EH (cell line): ENCODE results near the gene WDFY1.

ENCODE experiments used
- DNase-seq: peaks from one replicate; pipeline ENCODE4 v3.0.0-alpha.2; 2015; ENCODE audit warnings: low read depth

WDFY1 gene

DNA sequence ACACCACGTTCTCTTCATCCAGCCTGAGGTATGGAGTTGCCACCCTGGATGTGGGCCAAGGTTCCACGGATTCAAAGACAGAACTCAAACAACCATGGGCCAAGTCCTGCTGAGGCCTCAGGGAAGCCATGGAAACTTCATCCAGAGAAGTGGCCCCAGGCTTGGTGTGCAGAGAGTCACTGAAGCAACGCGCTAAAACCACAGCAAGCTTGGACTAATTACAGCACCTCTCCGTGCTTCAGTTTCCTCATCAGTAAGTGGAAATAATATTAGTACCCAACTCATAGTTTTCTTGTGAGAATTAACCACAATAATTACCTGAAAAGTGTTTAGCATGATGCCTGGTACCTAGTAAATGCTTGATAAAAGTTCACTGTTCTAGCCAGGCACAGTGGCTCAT lies 88.6 kb downstream of the WDFY1 start:
- no peak for DNase-seq

DNA sequence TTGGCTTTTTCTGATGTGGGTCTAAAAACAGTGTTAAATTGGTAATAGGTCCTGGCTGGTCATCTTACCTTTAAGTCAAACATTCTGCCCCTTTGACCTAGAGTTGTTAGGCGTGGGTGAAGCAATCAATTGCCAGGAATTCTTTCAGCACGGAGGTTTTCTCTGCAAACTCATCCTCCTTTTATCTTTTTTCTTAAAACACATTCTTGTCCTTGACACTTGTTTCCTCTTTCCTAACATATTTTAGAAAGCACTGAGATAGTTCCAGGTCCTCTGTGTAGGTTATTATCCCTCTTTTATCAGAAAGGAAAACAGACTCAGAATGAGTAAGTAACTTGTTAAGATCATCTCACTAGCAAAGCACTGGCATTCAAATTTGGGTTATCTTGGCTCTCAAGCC lies 89.1 kb downstream of the WDFY1 start:
- DNase-seq = peak; percentile 11

DNA sequence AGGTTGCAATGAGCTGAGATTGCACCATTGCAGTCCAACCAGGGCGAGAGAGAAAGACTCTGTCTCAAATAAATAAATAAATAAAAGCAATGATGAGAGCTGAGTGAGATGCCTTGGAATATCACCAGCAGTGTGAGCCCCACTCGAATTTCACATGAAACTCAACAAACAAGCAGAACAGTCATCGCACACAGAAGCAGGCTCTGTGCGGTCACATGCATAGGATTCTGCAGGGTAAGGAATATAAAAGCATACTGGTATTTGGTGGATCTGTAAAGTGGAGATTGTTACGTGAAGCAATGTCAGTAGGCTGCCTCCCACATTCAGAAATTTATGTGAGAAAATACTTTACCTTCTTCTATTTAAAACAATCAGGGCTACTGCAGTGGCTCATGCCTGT lies 89.7 kb downstream of the WDFY1 start:
- DNase-seq = peak; percentile 28

DNA sequence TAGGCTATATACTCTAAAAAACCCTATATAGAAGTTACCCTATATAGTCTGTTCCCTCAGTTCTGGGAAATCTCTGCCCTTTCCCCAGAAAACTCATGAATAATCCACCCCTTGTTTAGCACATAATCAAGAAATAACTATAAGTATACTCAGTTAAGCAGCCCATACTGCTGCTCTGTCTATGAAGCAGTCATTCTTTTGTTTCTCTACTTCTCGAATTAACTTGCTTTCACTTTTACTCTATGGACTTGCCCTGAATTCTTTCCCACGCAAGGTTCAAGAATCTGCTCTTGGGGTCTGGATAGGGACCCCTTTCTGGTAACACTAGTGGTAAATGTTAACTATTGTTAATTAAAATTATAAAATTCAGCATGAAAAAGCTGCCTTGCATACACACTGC lies 90.4 kb downstream of the WDFY1 start:
- DNase-seq = no peak

DNA sequence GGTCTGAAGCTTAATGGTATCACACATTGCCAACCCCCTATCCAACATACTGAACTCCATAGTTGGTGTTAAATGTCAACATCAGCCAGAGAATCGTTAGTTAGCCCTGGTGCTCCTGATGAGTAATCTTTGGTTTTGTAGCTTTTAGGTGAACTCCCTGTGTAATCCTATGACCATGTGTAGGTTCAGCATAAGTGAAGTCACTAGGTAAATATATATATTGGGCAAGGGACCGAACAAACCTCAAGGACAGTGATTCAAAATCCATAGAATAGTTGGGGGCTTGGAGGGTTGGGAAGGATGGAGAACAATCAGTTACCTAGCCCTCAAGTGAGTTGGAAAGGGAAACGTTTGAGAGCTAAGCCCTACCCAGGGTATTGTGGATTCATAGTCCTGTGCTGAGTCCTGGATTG lies 91.7 kb downstream of the WDFY1 start:
- DNase-seq = no peak

DNA sequence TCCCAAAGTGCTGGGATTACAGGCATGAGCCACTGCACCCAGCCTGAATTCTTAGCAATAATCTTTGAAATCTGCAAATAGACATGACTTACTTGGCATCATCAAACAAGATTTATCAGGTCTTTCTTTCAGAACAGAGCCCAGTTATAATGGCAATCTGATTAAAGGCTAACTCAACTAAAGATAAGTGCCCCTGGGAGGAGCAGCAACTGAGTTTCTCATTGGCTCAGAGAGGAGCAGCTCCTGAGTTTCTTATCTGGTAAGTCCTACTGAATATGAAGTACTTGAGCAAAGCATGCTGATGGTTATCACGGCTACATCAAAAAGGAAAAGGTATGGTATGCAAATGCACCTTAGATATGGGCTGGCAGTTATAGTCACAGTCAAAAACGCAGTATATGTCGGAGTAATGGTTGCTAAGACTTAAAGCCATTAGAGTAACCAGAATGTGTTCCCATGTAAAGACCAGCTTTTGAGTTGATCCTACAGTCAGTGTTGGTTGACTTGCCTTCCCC lies 92.8 kb downstream of the WDFY1 start:
- no peak for DNase-seq

DNA sequence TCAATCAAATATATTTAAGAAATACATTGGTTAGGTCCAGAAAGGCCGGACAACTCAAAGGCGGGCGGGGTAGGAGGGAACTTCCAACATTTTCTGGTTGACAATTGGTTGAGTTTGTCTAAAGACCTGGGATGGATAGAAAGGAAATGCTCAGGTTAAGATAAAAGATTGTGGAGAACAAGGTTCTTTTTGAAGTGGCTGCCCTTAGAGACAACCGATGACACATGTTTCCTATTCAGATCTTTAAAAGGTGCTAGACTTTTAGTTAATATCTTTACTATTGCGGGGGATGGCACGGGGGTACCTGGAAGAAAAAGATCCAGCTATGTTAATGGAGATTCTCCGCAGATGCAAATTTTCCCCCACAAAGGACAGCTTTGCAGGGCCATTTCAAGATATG lies 97.7 kb downstream of the WDFY1 start:
- DNase-seq = no peak

DNA sequence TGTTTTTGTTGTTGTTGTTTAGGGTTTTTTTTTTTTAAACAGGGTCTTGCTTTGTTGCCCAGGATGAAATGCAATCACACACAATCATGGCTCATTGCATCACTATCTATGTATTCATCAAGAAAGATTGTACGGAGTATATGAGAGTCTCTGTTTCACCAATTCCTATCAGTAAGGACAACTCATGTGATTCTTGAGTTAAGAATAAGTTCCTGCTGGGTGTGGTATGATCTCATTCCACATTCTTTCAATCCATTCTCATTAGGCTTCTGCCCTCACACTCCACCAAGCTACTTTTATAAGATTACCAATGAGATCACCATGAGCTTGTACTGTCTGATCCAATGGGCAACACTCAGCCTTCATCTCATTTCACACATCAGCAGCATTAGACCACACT lies 98.6 kb downstream of the WDFY1 start:
- DNase-seq = peak; percentile 94

DNA sequence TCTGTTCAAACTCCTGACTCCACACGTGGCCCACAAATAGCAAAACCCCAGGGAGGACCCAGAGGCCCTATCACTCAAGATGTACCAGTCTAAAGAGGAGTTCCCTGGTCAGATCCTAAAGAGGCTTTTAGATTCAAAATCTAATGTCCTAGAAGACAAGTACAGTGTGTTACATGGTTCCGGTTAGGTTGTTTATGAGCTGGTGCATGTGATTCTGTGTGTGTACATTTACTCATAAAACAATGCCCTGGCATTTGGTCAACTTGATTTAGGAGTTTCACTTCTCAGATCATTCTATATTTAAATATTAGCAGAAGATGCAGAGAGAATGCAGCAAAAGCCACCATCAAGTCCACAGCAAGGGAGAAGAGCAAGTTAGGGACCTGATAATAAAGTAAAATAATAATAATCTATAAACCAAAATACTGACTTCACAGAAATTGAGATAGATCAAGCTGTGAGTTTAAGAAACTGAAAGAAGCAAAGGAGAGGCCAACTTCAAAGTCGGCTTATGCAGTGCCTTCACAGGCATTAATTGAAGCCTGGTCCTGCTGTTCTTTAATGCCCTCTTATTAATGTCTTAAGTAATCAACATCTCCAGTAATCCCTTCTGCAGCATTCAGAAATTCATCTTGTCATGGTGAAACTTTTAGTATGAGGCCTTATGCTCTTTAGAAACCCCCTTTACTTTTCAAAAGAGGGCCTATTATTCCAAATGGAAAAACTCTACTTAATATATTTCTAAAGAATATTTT lies 103.5 kb downstream of the WDFY1 start:
- no peak for DNase-seq

DNA sequence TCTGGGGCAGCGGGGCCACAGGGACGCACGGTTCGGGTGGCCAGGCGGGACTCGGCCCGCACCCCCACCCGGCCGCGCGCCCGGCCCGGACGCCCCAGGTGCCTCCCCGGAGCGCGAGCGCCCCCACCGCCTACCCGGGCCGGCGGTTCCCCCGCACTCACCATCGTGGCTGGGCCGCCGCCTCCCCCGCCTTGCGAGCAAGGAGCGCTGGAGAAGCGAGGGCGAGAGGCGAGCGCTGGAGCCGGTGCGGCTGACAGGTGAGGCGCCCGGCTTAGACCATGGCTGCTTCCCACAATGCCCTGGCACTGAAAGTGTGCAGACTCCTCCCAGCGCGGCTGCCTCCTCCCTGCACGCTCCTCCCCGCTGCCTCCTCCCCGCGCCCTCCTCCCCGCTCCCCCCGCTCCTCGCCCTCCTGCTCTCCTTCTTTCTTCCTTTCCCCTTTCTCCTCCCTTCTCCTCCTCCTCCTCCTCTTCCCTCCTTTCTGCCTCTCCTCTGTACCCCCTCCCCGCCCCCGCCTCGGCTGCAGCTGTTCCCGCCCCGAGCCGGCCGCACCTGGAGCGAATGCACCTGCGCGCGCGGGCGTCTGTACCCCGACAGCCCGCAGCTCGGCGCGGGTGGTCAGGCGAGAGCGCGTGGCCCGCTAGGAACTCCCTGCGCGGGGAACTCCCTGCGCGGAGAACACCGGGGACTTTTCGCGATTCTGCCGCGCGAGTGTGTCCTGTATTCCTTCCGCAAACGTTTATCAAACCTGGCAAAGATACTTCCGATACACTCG lies 107.7 kb downstream of the WDFY1 start, which contains the start of gene AP1S3:
AP1S3 (minus strand) TSS at position 296 of the 775 bp plus-strand sequence; CDS start at position 164, 132 bp downstream.
- peak; percentile 60 for DNase-seq

DNA sequence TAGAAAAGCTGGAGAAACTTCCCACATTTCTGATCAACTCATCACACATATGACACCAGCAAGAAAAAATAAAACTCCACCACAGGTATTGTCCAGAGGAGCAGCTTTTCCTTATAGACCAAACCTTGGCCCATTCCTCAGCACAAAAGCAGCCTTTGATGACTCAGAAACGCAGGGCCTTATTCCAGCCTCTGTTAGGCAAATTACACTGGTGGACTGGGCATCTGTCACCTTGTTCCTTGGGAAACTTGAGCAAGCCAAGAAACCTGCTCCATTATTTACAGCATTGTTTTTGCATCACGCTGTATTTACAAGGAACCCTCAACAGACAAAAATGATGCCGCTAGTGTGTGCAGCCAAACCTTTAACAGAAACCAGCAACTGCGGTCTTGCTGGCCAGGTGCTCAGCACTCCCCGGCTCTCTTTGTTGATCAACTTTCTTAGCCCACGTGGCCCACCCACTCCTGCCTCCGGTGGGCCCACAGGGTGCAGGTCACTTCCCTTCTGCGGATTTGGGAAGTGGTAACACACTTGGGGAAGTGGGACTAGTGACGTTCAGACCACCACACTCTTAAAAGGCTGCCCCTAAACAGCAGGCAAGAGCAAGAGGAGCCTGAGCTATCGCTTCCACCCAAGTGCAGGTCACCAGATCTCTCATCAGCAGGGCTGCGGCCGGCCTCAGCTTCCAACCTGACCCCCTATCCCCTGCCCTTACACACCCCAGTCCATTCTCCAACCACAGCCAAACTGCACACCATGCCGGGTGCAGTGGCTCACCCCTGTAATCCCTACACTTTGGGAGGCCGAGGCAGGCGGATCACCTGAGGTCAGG lies 109.2 kb downstream of the WDFY1 start:
- DNase-seq = no peak

DNA sequence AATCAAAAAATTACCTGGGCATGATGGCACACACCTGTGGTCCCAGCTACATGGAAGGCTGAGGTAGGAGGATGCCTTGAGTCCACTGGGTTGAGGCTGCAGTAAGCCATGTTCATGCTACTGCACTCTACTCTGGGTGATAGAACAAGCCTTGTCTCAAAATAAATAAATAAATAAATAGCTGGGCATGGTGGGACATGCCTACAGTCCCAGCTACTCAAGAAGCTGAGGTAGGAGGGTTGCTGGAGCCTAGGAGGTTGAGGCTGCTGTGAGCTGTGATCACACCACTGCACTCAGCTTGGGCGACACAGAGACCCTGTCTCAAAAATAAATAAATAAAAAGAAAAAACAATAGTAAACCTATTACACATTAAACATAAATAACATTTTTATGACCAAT lies 110.7 kb downstream of the WDFY1 start:
- DNase-seq = no peak

DNA sequence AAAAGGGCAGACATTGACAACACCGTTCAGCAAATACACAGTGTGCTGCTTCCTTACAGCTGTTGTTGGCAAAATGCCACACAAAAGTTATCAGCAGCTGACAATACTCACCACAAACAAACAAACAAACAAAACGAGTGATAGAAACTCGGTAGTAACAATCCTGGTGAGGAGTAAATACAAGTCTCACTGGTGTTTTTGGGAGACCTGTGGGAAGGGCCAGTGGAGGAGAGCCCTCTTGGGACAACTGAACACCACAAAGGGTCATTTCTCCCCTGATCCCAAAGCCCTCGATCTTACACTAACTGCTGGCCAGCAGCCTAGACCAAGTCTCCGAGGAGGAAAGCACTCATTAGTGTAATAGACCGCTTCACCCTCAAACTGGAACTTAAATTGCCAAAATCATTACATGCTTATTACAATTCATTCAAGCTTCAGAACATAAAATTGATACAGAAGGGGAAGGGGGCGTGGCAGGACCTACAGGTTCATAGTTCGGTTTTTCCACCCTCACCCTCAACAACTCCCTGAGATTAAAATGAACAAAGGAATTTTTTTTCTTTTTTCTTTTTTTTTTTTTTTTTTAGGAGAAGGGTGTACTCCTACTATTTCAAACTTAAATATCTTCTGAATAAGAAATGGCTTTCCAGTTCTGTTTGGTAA lies 112.8 kb downstream of the WDFY1 start:
- DNase-seq = no peak

DNA sequence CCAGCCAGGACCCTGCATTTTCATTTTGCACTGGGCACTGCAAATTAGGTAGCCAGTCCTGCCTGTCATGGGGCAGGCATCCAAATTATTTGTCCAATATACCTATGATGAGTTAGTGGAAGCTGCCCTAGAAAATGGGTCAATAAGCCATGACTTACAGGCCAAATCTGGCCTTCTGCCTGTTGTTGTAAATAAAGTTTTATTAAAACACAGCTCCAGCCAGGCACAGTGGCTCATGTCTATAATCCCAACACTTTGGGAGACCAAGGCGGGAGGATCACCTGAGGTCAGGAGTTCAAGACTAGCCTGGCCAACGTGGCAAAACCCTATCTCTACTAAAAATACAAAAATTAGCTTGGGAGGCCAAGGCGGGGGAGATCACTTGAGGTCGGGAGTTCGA lies 116.0 kb downstream of the WDFY1 start:
- no peak for DNase-seq

DNA sequence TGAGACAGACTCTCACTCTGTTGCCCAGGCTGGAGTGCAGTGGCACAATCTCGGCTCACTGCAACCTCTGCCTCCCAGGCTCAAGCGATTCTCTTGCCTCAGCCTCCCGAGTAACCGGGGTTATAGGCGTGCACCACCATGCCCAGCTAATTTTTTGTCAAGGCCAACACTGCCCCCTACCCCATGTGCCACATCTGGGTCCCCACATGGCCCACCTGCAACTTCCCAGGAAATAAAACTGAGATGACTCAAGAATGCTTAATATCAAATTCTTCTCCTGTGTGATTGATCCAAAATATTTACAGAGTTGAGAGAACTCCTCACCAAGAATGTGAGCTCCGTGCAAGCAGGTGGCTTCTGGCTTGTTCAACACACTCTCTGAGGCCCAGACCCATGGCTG lies 116.8 kb downstream of the WDFY1 start:
- DNase-seq = no peak

DNA sequence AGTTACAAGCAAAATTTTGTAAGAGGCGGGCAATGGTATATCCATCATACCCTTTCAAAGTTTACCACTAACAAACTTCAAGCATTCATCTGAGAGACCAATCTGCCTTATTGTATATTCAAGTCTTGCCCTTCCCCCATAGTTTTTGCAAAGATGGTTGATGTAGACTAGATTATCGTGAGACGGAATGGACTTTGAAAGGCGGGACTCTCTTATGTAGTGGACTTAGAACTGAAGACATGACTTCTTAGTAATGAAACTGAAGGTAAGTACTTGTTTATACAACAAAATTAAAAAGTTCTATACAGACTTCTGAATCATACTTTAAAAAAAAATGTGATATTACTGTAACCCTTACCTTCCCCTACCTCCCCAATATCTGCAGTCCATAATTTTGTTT lies 118.1 kb downstream of the WDFY1 start:
- DNase-seq = no peak
